LNCaP clone FGC (cell line): ENCODE data around the gene RPL22.

Source experiments
- DNase-seq: peaks from one replicate; pipeline ENCODE4 v3.0.0-alpha.2; 2011; ENCODE audit warnings: low read depth
- H3K4me3 ChIP-seq: 2 replicates; pipeline ENCODE4 v1.5.1; 2011; ENCODE audit warnings: mild to moderate bottlenecking, low read depth, low read length, control low read depth
- TF ChIP-seq, protein P1 (sequence below): IDR thresholded peaks from 2 replicates; pipeline ENCODE4 v1.5.1; 2012; ENCODE audit warnings: mild to moderate bottlenecking; ENCODE audit not compliant: control insufficient read depth, insufficient read depth; ENCODE audit errors: extremely low read depth

The RPL22 gene

DNA sequence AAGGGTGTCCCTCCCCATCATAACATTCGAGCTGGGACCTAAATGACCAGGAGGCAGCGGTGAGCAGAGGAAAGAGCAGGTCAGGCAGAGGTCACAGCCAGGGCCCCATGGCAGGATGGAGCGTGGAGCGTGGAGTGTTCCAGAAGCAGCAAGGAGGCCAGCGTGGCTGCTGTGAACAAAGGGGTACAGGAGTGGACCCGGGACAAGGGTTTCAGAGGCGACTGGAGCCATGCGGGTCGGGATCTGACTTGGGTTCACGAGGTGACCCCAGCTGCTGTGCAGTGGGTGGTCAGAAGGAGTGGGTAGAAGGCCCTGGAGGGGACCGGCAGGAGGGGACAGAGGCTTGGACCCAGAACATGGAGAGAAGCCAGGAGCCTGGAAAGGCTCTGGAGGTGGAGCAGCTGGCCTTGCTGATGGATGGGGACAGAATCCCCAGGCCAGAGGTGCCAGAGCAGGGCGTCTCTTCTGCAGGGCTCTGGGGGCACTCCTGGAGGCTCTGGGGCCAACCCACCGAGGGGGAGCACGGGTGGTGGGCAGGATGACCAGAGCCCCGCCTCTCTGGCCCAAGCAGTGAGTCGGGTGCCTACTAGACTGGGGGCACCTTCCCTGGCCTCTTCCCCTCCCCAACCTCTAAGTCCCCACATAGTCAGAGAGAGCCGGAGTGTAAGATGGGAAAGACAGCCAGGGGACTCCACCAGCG lies 21.6 kb downstream of the RPL22 start:
- no peak overlapping the region for H3K4me3 ChIP-seq
- no peak for DNase-seq
- TF ChIP-seq, protein P1, sequence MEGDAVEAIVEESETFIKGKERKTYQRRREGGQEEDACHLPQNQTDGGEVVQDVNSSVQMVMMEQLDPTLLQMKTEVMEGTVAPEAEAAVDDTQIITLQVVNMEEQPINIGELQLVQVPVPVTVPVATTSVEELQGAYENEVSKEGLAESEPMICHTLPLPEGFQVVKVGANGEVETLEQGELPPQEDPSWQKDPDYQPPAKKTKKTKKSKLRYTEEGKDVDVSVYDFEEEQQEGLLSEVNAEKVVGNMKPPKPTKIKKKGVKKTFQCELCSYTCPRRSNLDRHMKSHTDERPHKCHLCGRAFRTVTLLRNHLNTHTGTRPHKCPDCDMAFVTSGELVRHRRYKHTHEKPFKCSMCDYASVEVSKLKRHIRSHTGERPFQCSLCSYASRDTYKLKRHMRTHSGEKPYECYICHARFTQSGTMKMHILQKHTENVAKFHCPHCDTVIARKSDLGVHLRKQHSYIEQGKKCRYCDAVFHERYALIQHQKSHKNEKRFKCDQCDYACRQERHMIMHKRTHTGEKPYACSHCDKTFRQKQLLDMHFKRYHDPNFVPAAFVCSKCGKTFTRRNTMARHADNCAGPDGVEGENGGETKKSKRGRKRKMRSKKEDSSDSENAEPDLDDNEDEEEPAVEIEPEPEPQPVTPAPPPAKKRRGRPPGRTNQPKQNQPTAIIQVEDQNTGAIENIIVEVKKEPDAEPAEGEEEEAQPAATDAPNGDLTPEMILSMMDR, result no peak

DNA sequence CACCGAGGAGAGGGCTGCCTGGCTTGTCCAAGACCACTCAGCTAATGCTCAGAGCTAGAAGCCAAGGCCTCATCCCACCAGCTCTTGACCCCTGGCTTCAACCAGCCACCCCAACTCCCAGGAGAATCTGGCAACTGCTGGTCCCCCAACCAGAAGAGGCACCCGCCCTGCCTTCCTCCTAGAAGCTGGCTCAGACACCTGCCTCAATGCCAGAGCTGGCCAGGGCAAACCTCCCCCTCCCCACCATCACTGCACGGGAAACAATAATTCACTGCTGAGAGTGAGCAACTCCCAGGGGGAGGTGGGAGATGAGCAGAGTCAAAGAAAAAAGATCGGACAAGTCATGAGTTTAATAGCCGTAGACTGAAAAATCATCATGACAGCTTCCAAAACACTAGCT lies 22.6 kb downstream of the RPL22 start:
- no peak overlapping the region for H3K4me3 ChIP-seq
- DNase-seq, result no peak
- TF ChIP-seq, protein P1, result no peak

DNA sequence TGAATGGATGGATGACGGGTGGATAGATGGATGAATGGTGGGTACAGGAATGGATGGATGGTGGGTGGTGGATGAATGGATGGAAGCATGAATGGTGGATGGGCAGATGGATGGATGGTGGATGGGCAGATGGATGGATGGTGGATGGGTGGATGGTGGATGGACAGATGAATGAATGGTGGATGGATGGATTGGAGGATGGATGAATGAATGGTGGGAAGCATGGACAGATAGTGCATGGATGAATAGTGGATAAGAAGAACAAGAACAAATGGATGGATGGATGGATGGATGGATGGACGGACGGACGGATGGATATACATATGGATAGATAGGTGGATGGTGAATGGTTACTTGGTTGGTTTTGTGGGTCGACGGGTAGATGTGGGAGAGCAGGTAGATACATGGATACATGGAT lies 24.0 kb downstream of the RPL22 start:
- H3K4me3 ChIP-seq, result no peak overlapping the region
- TF ChIP-seq, protein P1, result no peak
- no peak for DNase-seq

DNA sequence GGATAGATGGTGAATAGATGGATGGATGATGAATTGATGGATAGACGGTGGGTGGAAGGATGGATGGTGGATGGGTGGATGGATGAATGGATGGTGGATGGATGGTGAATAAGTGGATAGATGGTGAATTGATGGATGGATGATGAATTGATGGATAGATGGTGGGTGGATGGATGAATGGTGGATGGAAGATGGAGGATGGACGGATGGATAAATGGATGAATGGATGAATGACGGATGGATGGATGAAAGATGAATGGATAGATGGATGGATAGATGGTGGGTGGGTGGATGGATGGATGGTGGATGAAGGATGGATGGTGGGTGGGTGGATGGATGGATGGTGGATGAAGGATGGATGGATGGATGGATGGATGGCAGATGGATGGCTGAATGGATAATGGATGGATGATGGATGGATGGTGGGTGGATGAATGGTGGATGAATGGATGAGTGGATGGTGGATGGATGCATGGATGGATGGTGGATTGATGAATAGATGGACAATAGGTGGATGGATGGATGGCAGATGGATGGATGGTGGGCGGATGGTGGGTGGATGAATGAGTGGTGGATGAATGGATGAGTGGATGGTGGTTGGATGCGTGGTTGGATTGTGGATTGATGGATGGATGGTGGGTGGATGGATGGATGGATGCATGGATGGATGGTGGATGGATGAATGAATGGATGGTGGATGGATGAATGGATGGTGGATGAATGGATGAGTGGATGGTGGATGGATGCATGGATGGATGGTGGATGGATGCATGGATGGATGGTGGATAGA lies 24.6 kb downstream of the RPL22 start:
- TF ChIP-seq, protein P1, result no peak
- no peak for DNase-seq
- H3K4me3 ChIP-seq, result no peak overlapping the region

DNA sequence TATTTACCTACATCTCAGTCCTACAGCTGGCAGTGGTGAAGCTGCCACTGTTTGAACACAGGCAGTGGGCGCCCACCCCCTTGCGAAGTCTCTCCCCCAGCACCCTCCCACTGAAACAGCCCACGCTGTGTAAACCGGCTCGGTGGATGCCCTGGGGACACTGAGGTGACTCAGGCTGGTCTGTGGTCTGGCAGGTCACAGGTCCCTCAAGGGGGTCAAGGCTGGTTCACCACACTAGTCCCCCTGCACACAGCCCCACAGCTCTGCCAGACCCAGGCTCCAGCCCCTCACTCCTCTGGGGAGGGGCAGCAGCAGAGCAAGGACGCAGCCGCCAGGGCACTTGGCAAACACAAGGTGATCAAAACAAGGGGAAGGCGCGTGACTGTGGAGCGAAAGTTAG lies 26.8 kb downstream of the RPL22 start:
- no peak for DNase-seq
- no peak overlapping the region for H3K4me3 ChIP-seq

DNA sequence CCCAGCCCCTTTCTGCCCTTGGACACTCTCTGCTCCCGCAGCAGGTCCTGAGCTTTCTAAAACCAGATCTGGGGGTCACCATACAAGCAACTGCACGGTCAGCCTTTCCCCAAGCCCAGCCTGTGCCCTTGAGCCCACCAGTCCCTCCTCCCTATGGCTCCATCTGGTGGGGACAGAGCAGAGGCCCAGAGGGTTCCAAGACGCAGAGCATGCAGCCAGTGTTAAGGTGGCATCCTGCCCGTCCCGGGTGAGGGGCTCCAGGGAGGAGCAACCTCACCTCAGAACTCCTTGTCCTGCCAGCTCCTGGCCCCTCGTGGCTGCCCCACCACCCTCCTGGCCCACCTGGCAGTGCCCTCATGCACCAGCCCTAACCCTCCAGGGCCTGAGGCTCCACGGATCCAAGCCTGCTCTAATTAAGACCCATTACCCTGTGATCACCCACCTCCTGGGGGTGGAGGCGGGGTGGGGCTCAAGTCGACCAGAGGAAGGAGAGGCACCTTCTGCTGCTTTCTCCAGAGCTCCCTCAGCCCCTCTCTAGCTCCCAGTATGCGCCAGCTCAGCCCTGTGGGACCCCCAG lies 27.8 kb downstream of the RPL22 start:
- TF ChIP-seq, protein P1, result peak; percentile 30
- no peak overlapping the region for H3K4me3 ChIP-seq
- DNase-seq, result no peak

More for the DNA sequence above, 26.8 kb downstream of the RPL22 start:
- TF ChIP-seq, protein P1, result no peak
